ENCODE measurements around the gene CCND1. TPM values are rescaled to one million over a fixed set of nuclear protein-coding genes. Genes with fewer than 3 reads are reported as not detected.

The CCND1 gene
- total RNA-seq, 6 experiments from 2014 or later = 1,259 to 2,084 (median 1,434) TPM

GRCh38 chr11:69630424-69630823 lies 10.5 kb upstream of the CCND1 start:
- no peak overlapping the region for H3K4me3 Mint-ChIP-seq
- H3K27ac Mint-ChIP-seq = no peak overlapping the region
- peaks cover 21% of the 10 kb centered on the region for H3K9me3 Mint-ChIP-seq
- peaks cover 2% of the 10 kb centered on the region for H3K27me3 Mint-ChIP-seq (ENCODE audit: insufficient read depth)
- peaks cover 13% of the 10 kb centered on the region for H3K36me3 Mint-ChIP-seq (ENCODE audit: low read depth)
- TF ChIP-seq, protein P1, sequence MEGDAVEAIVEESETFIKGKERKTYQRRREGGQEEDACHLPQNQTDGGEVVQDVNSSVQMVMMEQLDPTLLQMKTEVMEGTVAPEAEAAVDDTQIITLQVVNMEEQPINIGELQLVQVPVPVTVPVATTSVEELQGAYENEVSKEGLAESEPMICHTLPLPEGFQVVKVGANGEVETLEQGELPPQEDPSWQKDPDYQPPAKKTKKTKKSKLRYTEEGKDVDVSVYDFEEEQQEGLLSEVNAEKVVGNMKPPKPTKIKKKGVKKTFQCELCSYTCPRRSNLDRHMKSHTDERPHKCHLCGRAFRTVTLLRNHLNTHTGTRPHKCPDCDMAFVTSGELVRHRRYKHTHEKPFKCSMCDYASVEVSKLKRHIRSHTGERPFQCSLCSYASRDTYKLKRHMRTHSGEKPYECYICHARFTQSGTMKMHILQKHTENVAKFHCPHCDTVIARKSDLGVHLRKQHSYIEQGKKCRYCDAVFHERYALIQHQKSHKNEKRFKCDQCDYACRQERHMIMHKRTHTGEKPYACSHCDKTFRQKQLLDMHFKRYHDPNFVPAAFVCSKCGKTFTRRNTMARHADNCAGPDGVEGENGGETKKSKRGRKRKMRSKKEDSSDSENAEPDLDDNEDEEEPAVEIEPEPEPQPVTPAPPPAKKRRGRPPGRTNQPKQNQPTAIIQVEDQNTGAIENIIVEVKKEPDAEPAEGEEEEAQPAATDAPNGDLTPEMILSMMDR (IDR thresholded peaks at IDR 0.05) = no peak
- DNase-seq = no peak
- peaks cover 2% of the 10 kb centered on the region for H3K4me1 Mint-ChIP-seq (ENCODE audit: low read depth)

DNA sequence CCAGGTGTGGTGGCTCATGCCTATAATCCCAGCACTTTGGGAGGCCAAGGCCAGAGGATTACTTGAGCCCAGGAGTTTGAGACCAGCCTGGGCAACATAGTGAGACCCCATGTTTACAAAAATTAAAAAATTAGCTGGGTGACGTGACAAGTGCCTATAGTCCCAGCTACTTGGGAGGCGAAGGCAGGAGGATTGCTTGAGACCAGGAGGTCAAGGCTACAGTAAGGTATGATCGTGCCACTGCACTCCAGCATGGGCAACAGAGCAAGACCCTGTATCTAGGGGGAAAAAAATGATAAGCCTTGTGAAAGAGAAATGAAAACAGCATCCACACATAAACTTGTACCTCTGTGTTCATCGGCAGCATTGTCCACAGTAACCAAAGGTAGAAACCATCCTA lies 8.1 kb upstream of the CCND1 start:
- Mint-ChIP-seq H3K4me3 (no peak overlapping the region), H3K27ac (no peak overlapping the region), H3K36me3 (ENCODE audit: low read depth) (peaks cover 13% of the 10 kb centered on the region), H3K4me1 (ENCODE audit: low read depth) (peaks cover 12% of the 10 kb centered on the region), H3K9me3 (peaks cover 15% of the 10 kb centered on the region), H3K27me3 (ENCODE audit: insufficient read depth) (peaks cover 2% of the 10 kb centered on the region; the same call in 1 of the 2 replicates)
- TF ChIP-seq, protein P1 (IDR thresholded peaks at IDR 0.05) = no peak
- DNase-seq = no peak

- peaks cover 17% of the 10 kb centered on the region for H3K4me1 Mint-ChIP-seq (ENCODE audit: low read depth)
- DNase-seq = no peak
- H3K27me3 Mint-ChIP-seq (ENCODE audit: insufficient read depth) = peaks cover 2% of the 10 kb centered on the region; the same call in 1 of the 2 replicates
- no peak overlapping the region for H3K27ac Mint-ChIP-seq
- peaks cover 10% of the 10 kb centered on the region for H3K36me3 Mint-ChIP-seq (ENCODE audit: low read depth)
- H3K9me3 Mint-ChIP-seq = peaks cover 10% of the 10 kb centered on the region
- TF ChIP-seq, protein P1 (IDR thresholded peaks at IDR 0.05) = no peak
- H3K4me3 Mint-ChIP-seq = no peak overlapping the region
These were observed 6.9 kb upstream of the CCND1 start for GRCh38 chr11:69634069-69634468.

DNA sequence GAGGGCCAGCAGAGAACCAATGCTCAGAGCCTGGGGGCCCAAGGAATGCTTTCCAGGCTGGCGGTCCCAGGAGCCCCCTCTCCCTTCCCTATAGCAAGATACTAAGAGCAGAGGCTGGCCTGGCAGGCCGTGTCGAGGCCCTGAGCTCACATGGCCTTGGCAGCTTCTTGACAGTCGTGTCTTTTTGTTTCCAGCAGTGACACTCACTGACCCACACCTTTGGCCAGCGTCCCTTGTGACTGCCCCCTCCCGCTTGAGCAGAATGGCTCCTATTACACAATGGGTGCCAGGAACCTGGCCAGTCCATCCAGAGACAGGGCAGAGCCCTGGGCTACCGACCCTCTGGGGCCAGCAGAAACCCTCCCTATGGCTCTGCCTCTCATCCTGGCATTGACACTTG lies 6.4 kb upstream of the CCND1 start:
- Mint-ChIP-seq H3K4me3 (no peak overlapping the region), H3K27me3 (ENCODE audit: insufficient read depth) (peaks cover 2% of the 10 kb centered on the region; the same call in 1 of the 2 replicates), H3K36me3 (ENCODE audit: low read depth) (peaks cover 5% of the 10 kb centered on the region; the same call in 1 of the 2 replicates), H3K27ac (no peak overlapping the region), H3K9me3 (peaks cover 5% of the 10 kb centered on the region), H3K4me1 (ENCODE audit: low read depth) (peaks cover 17% of the 10 kb centered on the region)
- no peak for DNase-seq
- TF ChIP-seq, protein P1 (IDR thresholded peaks at IDR 0.05) = no peak

- peaks cover 17% of the 10 kb centered on the region for H3K4me1 Mint-ChIP-seq (ENCODE audit: low read depth)
- no peak for DNase-seq
- no peak overlapping the region for H3K27ac Mint-ChIP-seq
- peaks cover 2% of the 10 kb centered on the region; the same call in 1 of the 2 replicates for H3K27me3 Mint-ChIP-seq (ENCODE audit: insufficient read depth)
- no peak overlapping the region for H3K4me3 Mint-ChIP-seq
- TF ChIP-seq, protein P1 (IDR thresholded peaks at IDR 0.05) = no peak
- no peaks in the 10 kb centered on the region for H3K36me3 Mint-ChIP-seq (ENCODE audit: low read depth)
- H3K9me3 Mint-ChIP-seq = no peaks in the 10 kb centered on the region; the same call in 1 of the 2 replicates
These were observed 5.8 kb upstream of the CCND1 start for GRCh38 chr11:69635195-69635594.
